Measurements from ENCODE around the gene LDLRAD4. TPM values are rescaled to one million over a fixed set of nuclear protein-coding genes. Genes with fewer than 3 reads are reported as not detected.

Gene LDLRAD4
- total RNA-seq, 2 experiments from 2014 or later: 28.4 to 30.1 TPM

DNA sequence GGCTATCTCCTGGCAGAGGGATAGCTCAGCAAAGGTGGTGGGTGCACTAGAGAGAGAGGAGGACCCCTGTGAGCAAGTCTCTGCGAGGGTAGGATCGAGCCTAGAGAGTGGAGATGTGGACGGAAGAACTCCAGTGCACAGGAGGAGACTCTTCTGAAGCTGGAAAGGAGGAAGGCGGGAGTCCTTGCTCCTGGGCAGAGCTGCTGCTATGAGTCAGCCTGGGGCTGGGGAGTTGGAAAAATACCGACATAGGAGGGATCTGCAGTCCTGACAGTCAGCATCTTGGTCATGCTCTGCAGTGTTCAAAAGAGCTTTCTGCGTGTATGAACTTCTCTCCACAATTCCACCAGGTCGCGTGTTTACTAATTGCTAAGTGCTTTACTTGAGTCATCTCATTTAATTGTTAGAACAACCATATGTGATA is 233.8 kb downstream of the LDLRAD4 start:
- H3K36me3 Mint-ChIP-seq: no peaks in the 10 kb centered on the region
- H3K9me3 Mint-ChIP-seq: no peaks in the 10 kb centered on the region
- intact Hi-C loops (cut with micrococcal nuclease): no loop called here
- H3K27me3 Mint-ChIP-seq: no peaks in the 10 kb centered on the region
- ChIA-PET POLR2A (no interaction called here), CTCF (interaction anchor here (1.0 kb wide), 1 partner anchor 177 kb away, joined by 3 read pairs; no protein-coding TSS in a partner anchor)
- no peak overlapping the region for H3K27ac Mint-ChIP-seq
- peak; percentile 8 for DNase-seq
- no peak overlapping the region for H3K4me3 Mint-ChIP-seq
- peaks cover 33% of the 10 kb centered on the region for H3K4me1 Mint-ChIP-seq (ENCODE audit: low read depth)

DNA sequence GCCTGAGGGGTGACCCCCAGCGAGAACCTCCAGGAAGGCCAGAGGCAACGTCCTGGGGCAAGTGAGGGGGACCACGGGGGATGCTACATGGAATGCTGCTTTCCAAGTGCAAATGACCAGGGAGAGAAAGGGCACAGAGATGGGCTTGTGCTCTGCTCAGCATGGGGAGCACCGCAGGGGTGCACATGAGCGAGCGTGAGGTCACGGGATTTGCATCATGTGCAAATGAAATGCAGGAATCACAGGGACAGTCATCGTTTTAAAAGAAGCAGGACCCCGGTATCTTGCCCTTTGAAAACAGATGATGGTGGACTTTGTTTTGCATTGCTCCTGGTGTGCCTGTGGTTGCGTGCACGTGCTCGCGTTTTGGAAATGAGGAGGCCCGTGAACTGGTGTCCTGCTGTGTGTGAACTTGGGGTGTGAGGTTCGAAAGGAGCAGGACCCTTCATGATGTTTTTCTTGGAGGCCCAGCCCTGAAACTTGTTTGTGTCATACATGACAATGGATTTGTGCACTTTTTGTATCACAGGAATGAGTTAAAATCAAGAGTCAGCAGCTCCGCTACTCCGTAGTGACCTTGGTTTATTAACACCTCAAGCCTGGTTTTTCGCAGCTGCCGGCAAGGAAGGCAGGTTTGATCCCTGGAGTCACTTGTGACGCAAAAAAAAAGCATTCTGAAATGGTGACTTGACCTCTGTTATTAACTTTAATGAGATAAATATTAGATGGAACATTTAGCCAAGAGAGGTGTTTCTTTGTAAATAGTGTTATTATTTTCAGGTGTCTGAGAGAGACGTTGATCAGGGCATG is 234.5 kb downstream of the LDLRAD4 start:
- Mint-ChIP-seq H3K9me3 (no peaks in the 10 kb centered on the region), H3K27ac (no peak overlapping the region), H3K27me3 (no peaks in the 10 kb centered on the region), H3K4me1 (ENCODE audit: low read depth) (peaks cover 38% of the 10 kb centered on the region), H3K4me3 (no peak overlapping the region), H3K36me3 (peaks cover 3% of the 10 kb centered on the region)
- intact Hi-C loops (cut with micrococcal nuclease): no loop called here
- CTCF ChIA-PET: interaction anchor here (1.0 kb wide), 1 partner anchor 177 kb away, joined by 3 read pairs; no protein-coding TSS in a partner anchor
- DNase-seq: no peak
- POLR2A ChIA-PET: no interaction called here

DNA sequence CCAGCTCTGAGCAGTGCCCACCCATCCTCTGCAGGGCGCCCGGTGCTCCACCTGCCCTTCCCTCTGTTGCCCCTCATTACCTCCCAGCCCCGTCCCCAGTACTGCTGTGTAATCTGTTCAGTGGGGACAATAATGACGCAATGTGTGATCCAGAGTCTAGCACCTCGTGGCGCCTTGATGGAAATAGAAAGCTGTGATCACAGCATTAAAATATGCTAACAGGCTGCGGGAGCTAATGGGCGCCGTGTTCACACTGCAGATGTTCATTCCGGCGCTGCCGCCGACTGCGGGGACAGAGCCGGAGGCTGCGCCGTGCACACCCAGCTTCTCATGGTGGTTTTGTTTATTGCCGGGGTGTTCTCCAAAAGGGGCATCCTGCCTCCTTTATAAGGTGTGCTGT is 235.2 kb downstream of the LDLRAD4 start:
- peaks cover 38% of the 10 kb centered on the region for H3K4me1 Mint-ChIP-seq (ENCODE audit: low read depth)
- ChIA-PET POLR2A (no interaction called here), CTCF (no interaction called here)
- H3K27ac Mint-ChIP-seq: no peak overlapping the region
- DNase-seq: peak; percentile 4
- H3K9me3 Mint-ChIP-seq: no peaks in the 10 kb centered on the region
- no peaks in the 10 kb centered on the region for H3K27me3 Mint-ChIP-seq
- H3K36me3 Mint-ChIP-seq: peaks cover 7% of the 10 kb centered on the region
- H3K4me3 Mint-ChIP-seq: no peak overlapping the region
- intact Hi-C loops (cut with micrococcal nuclease): no loop called here

DNA sequence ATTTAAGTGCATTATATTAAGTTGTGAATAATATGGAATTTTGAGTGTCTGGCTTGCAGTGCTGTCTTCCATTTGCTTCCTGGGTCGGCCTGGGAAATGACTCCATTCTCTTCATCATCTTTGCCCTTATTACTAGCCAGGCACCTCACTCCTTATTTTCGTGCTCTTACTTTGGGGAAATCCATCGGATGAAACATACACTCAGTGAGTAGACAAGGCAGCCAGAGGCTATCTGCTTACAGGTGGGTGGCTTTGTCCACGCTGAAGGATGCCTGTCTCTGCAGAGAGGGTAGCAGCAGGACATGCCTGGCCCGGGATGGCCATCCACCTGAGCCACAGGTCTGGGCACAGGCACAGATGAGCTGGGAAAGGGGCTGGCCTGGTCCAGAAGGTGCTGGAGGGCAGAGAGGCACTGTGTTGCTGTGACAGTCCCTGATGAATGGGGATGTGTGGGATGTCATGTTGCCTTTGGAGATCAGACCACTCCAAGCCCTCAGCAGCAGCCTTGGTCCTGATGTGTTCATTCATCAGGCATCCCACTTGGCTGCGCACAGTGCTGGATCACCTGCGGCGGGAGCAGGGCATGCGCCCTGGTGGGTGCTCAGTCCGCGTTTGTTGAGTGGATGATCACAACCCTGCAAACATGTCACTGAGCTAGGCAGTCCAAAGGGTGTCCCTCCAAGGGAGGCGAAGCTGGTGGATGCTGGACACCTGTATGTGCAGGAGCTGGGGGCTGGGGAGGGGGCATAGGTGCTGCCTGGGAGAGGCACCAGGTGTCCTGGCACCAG is 236.0 kb downstream of the LDLRAD4 start:
- Mint-ChIP-seq H3K27ac (no peak overlapping the region), H3K36me3 (peaks cover 7% of the 10 kb centered on the region), H3K9me3 (no peaks in the 10 kb centered on the region), H3K4me3 (no peak overlapping the region), H3K4me1 (ENCODE audit: low read depth) (peaks cover 38% of the 10 kb centered on the region), H3K27me3 (no peaks in the 10 kb centered on the region)
- intact Hi-C loops (cut with micrococcal nuclease): loop anchor here (5.0 kb wide), 1 partner anchor 187 kb away; no protein-coding TSS in a partner anchor
- ChIA-PET POLR2A (interaction anchor here (0.6 kb wide), 1 partner anchor 103 kb away, joined by 5 read pairs; no protein-coding TSS in a partner anchor), CTCF (no interaction called here)
- DNase-seq: no peak

DNA sequence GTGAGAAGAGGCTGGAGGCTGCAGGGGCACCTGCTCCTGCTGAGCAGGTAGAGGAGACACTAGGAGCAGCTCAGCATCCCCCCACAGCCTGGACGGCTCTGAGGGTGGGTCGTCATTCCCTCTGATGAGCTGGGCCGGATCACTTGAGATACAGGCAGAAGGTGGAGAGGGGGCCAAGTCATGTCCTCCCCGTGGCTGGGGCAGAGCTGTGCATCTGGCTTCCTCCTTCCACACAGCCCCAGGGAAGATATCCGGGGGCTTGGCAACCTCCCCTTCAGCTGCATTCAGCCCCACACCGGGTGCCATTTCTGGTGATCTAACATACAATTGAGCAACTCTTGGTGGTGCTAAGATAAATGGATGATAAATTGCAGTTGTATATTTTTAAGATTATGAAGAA is 236.9 kb downstream of the LDLRAD4 start:
- Mint-ChIP-seq H3K27me3 (no peaks in the 10 kb centered on the region), H3K9me3 (no peaks in the 10 kb centered on the region), H3K36me3 (peaks cover 7% of the 10 kb centered on the region), H3K27ac (no peak overlapping the region), H3K4me3 (no peak overlapping the region), H3K4me1 (ENCODE audit: low read depth) (peaks cover 35% of the 10 kb centered on the region)
- CTCF ChIA-PET: no interaction called here
- DNase-seq: no peak
- POLR2A ChIA-PET: interaction anchor here (0.7 to 1.1 kb wide), 2 partner anchors 17 to 78 kb away, joined by 3 to 4 read pairs; no protein-coding TSS in a partner anchor
- intact Hi-C loops (cut with micrococcal nuclease): loop anchor here (5.0 kb wide), 1 partner anchor 188 kb away; no protein-coding TSS in a partner anchor

DNA sequence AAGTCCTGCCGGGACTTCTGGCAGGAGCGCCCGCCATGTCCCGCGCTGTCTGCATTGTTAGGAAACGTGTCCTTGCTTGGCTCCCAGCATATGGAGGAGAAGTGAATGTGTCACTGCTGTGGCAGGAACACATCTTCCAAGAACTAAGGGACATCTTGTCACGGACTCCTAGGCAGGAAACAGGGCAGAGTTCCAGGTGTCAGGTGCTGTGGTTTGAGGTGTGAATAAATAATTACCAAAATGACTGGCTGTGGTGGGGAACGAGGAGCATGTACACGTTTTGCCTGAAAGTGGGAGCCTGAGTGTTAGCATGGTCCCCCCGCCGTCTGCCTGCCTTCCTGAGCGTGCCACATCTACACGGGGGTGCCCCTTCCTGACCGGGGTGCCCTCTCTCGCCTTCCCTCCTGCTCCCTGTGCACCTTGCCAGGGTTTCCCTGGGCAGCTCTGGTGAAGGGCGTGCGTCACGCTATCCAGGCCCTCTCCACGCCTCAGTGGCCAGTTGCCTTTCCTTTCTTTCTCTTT is 237.5 kb downstream of the LDLRAD4 start:
- Mint-ChIP-seq H3K4me3 (peak overlapping the region; percentile 33), H3K27ac (peak overlapping the region; percentile 23)
- intact Hi-C loops (cut with micrococcal nuclease): loop anchor here (2.0 to 5.0 kb wide), 2 partner anchors 17 to 189 kb away; no protein-coding TSS in a partner anchor

DNA sequence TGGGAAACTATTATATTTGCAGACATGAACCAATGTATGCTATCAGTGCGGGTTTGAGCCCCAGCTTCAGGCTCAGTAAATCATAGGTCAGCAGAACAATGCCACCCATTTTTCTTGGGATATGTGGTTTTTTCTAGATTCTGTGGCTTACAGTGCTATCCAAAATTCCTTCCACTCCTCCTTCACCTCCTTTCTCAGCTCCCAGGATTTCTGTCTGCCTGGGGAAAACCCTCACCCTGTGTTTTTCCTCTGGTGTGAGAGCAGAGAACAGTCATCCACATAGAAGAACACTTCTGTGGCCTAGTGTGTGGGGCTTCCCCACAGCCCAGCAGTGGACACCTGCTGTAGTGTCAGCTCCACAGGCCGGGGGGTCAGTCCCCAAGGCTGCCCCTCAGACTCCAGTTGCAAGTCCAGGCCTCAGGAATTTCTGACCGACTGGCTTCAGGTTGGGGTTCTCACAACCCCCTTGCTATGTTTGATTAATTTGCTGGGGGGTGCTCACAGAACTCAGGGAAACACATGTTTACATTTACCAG is 238.2 kb downstream of the LDLRAD4 start:
- no peak overlapping the region for H3K27ac Mint-ChIP-seq
- ChIA-PET POLR2A (interaction anchor here (1.1 to 1.5 kb wide), 2 partner anchors 23 to 80 kb away, joined by 3 to 4 read pairs; no protein-coding TSS in a partner anchor), CTCF (no interaction called here)

More for the DNA sequence above, 237.5 kb downstream of the LDLRAD4 start:
- ChIA-PET CTCF (no interaction called here), POLR2A (interaction anchor here (0.7 to 1.5 kb wide), 3 partner anchors 17 to 79 kb away, joined by 3 to 4 read pairs (median 3); no protein-coding TSS in a partner anchor)
- no peaks in the 10 kb centered on the region for H3K9me3 Mint-ChIP-seq
- peaks cover 7% of the 10 kb centered on the region for H3K36me3 Mint-ChIP-seq
- peaks cover 32% of the 10 kb centered on the region for H3K4me1 Mint-ChIP-seq (ENCODE audit: low read depth)
- H3K27me3 Mint-ChIP-seq: no peaks in the 10 kb centered on the region
- peak; percentile 77 for DNase-seq

DNA sequence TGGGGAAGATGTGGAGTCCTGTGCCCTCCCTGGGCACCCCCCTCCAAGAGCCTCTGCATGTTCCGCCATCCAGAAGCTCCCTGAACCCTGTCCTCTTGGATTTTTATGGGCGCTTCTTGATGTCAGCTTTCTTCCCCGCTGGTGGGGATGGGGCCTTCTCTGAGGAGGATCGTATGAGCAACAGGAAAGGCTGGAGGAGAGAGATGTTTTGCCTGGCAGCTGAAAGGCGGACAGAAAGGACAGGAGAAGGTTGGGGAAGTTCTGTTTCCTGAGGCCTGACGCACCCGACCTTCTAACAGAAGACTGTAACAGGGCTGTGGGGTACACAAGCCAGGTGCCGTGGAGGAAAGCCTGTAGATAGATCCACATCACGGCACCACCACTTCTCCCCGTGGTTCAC is 238.8 kb downstream of the LDLRAD4 start:
- no peaks in the 10 kb centered on the region for H3K27me3 Mint-ChIP-seq
- ChIA-PET CTCF (no interaction called here), POLR2A (interaction anchor here (1.5 kb wide), 1 partner anchor 24 kb away, joined by 3 read pairs; no protein-coding TSS in a partner anchor)
- H3K27ac Mint-ChIP-seq: no peak overlapping the region
- peaks cover 7% of the 10 kb centered on the region for H3K36me3 Mint-ChIP-seq
- H3K4me3 Mint-ChIP-seq: no peak overlapping the region
- no peaks in the 10 kb centered on the region for H3K9me3 Mint-ChIP-seq
- DNase-seq: no peak
- H3K4me1 Mint-ChIP-seq (ENCODE audit: low read depth): peaks cover 43% of the 10 kb centered on the region
- intact Hi-C loops (cut with micrococcal nuclease): loop anchor here (2.0 to 5.0 kb wide), 2 partner anchors 19 to 190 kb away; no protein-coding TSS in a partner anchor

More for the DNA sequence above, 238.2 kb downstream of the LDLRAD4 start:
- intact Hi-C loops (cut with micrococcal nuclease): loop anchor here (2.0 to 5.0 kb wide), 2 partner anchors 18 to 190 kb away; no protein-coding TSS in a partner anchor
- Mint-ChIP-seq H3K36me3 (peaks cover 7% of the 10 kb centered on the region), H3K4me1 (ENCODE audit: low read depth) (peaks cover 38% of the 10 kb centered on the region), H3K9me3 (no peaks in the 10 kb centered on the region), H3K4me3 (no peak overlapping the region), H3K27me3 (no peaks in the 10 kb centered on the region)
- no peak for DNase-seq

DNA sequence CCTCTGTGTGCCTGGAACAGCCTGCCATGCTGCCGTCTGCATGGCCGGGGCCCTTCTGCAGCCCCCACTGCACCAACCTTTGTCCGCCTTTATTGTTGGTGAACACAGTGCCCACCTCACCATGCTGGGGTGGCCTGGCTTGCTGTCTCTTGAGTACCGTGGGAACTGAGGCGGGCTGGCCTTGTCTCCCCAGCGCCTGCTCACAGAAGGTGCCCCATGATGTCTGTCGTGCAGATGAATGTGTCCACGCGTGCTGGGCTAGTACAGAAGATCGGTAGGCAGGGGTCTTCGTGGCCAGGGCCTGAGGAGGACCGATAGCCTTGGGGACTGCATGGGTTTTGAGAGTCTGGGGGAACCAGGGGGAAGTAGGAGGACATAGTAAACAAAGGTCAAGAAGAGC is 242.4 kb downstream of the LDLRAD4 start:
- intact Hi-C loops (cut with micrococcal nuclease): loop anchor here (10.0 kb wide), 1 partner anchor 246 kb away; the partner anchor contains the start of gene LDLRAD4
- no peaks in the 10 kb centered on the region for H3K27me3 Mint-ChIP-seq
- CTCF ChIA-PET: no interaction called here
- peaks cover 11% of the 10 kb centered on the region for H3K36me3 Mint-ChIP-seq
- H3K4me1 Mint-ChIP-seq (ENCODE audit: low read depth): peaks cover 58% of the 10 kb centered on the region
- H3K9me3 Mint-ChIP-seq: no peaks in the 10 kb centered on the region
- POLR2A ChIA-PET: no interaction called here
- no peak for DNase-seq
- H3K4me3 Mint-ChIP-seq: no peak overlapping the region
- H3K27ac Mint-ChIP-seq: no peak overlapping the region

DNA sequence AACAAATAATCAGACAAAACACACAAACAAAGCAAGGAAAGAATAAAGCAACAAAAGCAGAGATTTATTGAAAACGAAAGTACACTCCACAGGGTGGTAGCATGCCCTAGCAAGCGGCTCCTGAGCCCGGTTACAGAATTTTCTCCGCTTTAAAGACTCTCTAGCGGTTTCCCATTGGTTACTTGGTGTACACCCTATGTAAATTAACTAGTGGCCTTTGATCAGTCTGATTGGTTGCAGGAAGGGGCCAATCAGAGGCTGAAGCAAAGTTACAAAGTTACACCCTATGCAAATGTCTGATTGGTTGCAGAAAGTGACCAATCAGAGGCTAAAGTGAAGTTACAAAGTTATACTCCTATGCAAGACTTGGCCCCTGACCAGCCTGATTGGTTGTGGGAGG is 242.9 kb downstream of the LDLRAD4 start:
- no peak for DNase-seq
- no peaks in the 10 kb centered on the region for H3K27me3 Mint-ChIP-seq
- POLR2A ChIA-PET: no interaction called here
- H3K36me3 Mint-ChIP-seq: peaks cover 13% of the 10 kb centered on the region
- H3K4me1 Mint-ChIP-seq (ENCODE audit: low read depth): peaks cover 56% of the 10 kb centered on the region
- intact Hi-C loops (cut with micrococcal nuclease): loop anchor here (10.0 kb wide), 1 partner anchor 247 kb away; the partner anchor contains the start of gene LDLRAD4
- CTCF ChIA-PET: no interaction called here
- H3K4me3 Mint-ChIP-seq: no peak overlapping the region
- H3K9me3 Mint-ChIP-seq: no peaks in the 10 kb centered on the region
- no peak overlapping the region for H3K27ac Mint-ChIP-seq

DNA sequence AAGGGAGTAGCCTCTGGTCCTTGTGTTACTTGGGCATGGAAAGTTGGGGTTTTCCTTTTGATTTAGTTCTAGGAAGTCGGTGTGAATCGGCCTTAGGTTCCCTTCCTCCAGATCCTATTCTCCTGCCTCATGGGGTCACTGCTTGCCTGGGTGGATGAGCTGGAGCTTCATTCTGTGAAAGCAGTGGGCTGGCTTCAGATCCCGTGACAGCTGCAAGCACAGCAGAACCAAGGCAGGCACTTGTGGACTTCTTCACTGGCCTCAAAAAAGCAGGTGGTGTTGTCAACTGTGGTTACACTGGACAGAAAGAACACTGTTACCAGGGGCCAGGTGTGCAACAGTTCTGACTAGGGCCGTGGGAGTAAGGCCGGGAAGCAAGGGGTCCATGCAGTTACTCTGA is 243.4 kb downstream of the LDLRAD4 start:
- no peaks in the 10 kb centered on the region for H3K27me3 Mint-ChIP-seq
- peaks cover 2% of the 10 kb centered on the region for H3K9me3 Mint-ChIP-seq
- CTCF ChIA-PET: no interaction called here
- peaks cover 54% of the 10 kb centered on the region for H3K4me1 Mint-ChIP-seq (ENCODE audit: low read depth)
- H3K27ac Mint-ChIP-seq: no peak overlapping the region
- intact Hi-C loops (cut with micrococcal nuclease): loop anchor here (10.0 kb wide), 1 partner anchor 247 kb away; the partner anchor contains the start of gene LDLRAD4
- no peak overlapping the region for H3K4me3 Mint-ChIP-seq
- no peak for DNase-seq
- H3K36me3 Mint-ChIP-seq: peaks cover 17% of the 10 kb centered on the region
- POLR2A ChIA-PET: no interaction called here
